CD4-positive, alpha-beta T cell treated with Interleukin-1 beta for 1 hour (primary cell): ENCODE measurements around the gene RP2.

Source experiments
- DNase-seq, 2 donors: peaks; one replicate each; pipeline ENCODE4 v3.0.0-alpha.2; 2020 to 2022

The RP2 gene

DNA sequence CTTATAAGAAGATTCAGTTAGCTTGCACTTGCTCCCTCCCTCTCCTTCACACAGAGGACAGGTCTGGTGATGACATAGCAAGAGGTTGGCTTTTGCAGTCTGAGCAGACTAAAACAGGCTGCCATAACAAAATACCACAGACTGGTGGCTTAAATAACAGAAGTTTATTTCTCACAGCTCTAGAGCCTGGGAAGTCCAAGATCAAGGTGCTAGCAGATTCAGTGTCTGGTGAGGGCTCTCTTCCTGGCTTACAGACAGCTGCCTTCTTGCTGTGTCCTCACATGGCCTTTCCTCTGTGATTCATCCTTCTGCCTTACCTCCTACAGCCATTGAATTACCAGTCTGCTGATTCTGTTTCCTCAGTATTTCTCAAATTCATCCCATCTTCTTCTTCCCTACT lies 13.1 kb downstream of the RP2 start:
- no peak for DNase-seq

GRCh38 chrX:46850771-46851170 lies 13.9 kb downstream of the RP2 start:
- DNase-seq: no peak

DNA sequence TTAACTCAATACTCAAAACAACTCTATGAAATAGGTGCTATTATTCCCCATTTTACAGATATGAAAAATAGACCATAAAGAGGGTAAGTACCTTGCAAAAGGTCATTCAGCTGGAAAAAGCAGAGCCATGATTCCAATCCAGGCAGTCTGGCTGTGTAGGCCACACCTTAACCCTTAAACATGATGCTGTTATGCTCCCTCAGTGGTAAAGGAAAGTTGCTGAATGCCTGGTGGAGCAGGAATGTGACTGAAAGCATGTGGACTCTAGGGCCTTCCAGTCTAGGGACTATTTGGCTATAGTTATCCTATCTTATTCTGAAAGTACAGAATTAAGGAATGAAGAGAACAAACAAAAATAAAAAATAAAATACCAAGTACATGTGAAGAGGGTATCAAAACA lies 19.6 kb downstream of the RP2 start:
- DNase-seq: no peak

- no peak for DNase-seq
These were observed 23.7 kb downstream of the RP2 start for GRCh38 chrX:46860557-46860956.

GRCh38 chrX:46863072-46863471 lies 26.2 kb downstream of the RP2 start:
- DNase-seq: no peak

GRCh38 chrX:46864606-46865005 lies 27.8 kb downstream of the RP2 start:
- no peak for DNase-seq

GRCh38 chrX:46865281-46865680 lies 28.4 kb downstream of the RP2 start:
- no peak for DNase-seq

DNA sequence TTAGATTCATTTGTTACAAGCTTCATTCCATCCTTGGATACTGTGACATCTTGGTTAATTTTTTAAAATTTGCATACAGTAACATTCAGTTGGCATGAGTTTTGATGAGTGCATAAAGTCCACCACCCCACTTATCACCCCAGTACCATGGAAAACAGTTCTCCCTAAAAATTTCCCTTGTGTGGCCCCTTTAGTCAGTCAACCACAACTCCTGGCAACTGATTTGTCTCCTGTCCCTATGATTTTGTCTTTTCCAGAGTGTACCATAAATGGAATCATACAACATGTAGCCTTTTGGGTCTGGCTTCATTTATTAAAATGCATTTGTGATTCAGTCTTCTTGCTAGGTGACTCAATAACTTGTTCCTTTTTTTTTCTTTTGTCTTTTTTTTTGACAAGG lies 29.9 kb downstream of the RP2 start:
- DNase-seq: no peak

DNA sequence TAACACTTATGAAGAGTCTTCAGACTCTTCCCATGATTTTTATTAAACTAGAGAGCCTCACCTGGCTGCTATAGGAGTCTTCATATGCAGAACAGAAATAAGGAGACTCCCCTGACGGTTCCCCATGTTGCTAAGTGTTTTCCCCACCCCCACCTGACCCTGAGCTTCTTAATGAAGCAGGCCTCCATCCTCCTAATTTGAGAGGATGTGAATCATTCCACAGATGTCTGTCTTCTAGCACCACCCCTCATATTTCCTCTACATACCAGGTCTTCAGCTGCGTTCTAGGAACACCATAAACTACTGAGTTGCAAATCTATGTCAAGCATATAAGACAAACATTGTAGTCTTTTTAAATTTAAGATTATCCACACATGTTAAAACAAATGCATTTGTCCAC lies 36.9 kb downstream of the RP2 start:
- DNase-seq: no peak

GRCh38 chrX:46876901-46877300 lies 40.1 kb downstream of the RP2 start:
- no peak for DNase-seq

GRCh38 chrX:46882266-46882665 lies 45.4 kb downstream of the RP2 start:
- no peak for DNase-seq

DNA sequence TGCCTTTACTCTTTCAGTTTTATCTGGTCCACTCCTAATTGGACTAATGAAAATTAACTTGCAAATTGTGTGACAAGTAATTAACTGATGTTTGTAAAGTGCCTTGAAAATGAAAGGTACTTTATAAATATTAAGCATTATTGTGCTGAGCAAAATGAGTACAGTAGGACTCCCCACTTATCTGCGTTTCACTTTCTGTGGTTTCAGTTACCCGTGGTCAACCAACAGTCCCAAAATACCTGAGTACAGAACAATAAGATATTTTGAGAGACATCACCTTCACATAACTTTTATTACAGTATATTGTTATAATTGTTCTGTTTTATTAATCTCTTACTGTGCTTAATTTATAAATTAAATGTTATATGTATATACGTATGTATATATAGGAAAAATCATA lies 48.0 kb downstream of the RP2 start:
- no peak for DNase-seq

- DNase-seq: no peak
These were observed 61.4 kb downstream of the RP2 start for GRCh38 chrX:46898207-46898606.

DNA sequence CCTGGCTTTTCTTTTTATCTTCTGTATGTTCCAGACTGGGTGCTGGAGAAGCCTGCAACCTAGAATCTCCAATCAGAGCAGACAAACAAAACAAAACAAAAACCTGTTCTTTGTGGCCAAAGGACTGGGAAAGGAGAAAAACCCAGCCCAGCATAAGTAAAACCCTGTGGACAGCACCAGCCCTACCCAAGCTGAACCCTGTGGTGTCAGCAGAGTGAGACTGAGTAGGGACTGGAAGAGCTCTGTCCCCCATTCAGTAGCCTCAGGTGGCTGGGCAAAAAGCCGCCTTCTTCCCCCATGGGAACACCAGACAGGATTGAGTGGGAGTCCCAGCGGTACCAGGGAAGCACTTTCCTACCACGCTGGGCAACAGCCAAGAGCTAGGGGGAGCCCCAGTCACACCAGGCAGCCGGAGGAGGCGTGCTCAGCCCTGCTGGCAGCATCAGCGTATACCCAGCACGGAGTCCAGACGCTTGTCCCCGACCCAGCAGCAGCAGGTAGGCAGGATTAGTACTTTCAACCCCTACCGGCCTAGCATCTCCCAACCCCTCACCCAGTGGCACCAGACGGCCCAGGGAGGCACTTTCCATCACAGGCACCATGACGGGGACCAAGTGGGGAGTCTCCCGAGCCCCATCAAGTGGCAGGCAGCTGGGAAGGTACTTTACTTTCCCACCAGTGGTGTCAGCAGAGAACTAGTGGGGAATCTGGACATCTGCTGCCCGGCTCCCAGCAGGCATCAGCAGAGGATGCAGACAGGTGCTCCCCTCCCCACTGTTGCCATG lies 66.8 kb downstream of the RP2 start:
- peak; percentile 53 to 61 for DNase-seq

DNA sequence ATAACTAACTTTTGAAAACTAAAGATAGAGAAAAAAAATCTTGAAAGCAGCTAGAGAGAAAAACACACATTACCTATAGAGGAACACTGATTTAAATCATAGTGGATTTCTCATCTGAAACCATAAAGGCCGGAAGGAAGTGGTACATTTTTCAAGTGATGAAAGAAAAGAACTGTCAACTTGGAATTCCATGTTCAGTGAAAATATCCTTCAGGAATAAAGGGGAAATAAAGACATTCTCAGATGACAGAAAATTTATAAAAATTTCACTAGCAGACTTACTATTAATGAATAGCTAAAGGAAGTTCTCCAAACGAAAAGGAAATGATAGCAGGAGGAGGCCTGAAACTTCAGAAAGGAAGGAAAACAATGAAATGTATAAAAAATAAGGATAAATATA lies 67.8 kb downstream of the RP2 start:
- DNase-seq: no peak

- no peak for DNase-seq
These were observed 73.6 kb downstream of the RP2 start for GRCh38 chrX:46910415-46910814.

DNA sequence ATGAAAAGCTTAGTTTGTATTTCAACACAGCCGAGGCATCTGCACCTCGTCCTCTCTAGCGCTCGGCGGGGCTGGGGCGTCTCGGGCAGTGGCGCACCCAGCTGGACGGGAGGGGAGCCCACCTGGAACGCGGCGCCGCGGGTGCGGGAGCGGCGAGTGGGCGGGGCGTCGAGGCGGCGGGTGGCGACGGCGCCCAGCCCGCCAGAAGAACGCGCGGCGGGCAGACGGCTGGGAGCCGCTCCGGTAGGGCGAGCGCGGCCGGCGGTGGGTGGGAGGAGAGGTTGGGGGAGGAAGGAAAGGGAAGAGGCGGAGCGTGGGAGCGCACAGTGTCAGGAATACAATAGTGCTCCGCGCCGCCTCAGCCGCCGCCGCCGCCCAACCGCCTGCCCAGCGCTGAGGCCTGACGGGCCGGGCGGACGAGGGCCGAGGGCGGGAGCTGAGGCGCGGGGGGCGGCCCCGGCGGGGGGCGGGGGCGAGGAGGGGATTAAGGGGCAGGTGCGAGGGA lies 75.3 kb downstream of the RP2 start, which contains the start of gene JADE3:
JADE3 (plus strand) TSS at position 324 of the 505 bp plus-strand sequence. CDS start 72,474 bp downstream, outside the sequence.
- DNase-seq: peak; percentile 19 to 35

GRCh38 chrX:46912603-46913491 lies 76.0 kb downstream of the RP2 start:
- peak; percentile 19 to 43 for DNase-seq

DNA sequence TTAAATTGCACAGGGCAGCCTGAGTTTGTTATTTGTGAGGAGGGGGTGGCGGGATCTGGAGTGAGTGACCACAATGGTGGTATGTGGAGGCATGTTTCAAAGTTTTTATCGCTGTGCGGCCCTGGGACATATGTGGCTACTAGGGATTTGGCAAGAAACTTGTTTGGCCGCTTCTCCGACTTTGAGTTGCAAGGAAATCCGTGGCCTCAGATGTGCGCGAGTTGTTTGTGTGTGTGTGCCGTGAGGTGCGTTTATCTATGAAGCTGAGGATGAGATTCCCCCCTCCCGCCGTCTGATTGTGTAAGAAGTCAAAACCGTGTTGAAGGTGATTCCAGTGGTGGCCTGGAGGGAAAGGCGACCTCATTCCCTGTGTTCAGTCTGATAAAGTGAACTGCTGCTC lies 76.8 kb downstream of the RP2 start:
- DNase-seq: no peak

DNA sequence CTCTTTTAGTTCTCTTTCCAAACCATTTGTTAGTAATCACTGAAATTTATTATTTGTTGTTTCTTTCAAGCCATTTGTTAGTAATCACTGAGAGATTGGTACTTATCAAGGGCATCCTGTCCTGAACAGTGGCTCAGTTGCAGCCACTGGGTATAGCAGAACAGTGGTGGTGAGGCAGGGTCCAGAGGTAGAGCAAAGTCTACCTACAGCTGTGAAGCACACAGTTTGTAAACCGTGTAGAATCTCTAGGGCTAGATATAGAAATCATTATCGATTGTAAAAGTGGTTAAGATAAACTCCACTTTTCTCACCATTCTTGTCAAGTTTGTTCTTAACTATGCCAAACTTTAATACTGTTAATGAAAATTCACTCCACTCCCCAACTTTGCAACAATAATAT lies 79.4 kb downstream of the RP2 start:
- DNase-seq: no peak

DNA sequence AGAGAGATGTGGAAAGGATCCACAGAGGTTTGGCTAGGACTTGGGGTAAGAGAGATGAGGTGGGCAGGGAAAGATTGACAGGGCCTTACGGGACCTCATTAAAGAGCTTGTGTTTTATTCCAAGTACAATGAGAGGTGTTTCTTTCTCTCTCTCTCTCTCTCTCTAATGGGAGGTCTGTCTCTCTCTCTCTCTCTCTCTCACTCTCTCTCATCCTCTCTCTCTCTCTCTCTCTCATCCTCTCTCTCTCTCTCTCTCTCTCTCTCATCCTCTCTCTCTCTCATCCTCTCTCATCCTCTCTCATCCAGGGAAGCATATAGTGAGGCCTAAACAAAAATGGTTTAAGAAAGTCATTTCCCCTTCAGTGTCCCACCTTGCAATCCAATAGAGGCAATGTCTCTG lies 80.8 kb downstream of the RP2 start:
- no peak for DNase-seq

DNA sequence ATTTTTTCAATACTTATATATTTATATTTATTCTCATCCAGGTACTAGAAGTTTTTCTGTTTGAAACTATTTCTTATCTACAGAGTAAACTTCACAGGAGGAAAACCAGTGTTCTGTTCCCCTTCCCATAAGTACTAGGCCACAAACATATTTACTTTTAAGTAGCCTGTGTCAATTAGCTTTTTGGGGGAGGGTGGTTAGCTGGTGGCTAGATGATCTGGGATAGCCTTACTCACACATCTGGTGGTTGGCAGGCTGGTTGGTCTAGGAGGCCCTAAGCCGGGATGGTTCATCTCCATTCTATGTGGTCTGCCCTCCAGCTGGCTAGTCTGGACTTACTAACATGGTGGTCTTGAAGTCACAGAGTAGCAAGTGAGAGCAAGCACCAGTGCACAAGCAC lies 81.6 kb downstream of the RP2 start:
- no peak for DNase-seq

DNA sequence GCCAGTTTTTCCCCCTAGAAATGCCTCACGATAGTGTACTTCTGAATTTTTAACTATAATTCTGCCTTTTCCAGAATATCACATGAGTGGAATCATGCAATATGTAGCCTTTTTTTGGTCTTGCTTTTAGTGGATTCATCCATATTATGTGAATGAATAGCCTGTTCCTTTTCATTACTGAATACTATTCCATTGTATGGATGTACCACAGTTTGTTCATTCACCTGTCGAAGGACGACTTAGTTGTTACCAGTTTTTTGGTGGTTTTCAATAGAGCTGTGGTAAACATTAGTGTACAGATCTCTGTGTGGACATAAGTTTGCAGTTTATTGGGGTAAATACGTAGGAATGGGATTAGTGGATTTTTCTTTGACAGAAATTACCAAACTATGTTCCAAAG lies 83.4 kb downstream of the RP2 start:
- DNase-seq: no peak

GRCh38 chrX:46922611-46923010 lies 85.8 kb downstream of the RP2 start:
- no peak for DNase-seq
